ENCODE results near the gene ETAA1. TPM values are rescaled to one million over a fixed set of nuclear protein-coding genes. Genes with fewer than 3 reads are reported as not detected.

The ETAA1 gene
- total RNA-seq, 2 experiments from 2014 or later = 16.6 to 18.1 TPM

GRCh38 chr2:67389286-67389685 lies 7.8 kb upstream of the ETAA1 start:
- ChIA-PET POLR2A (no interaction called here), CTCF (ENCODE audit: unreplicated experiment) (no interaction called here)
- H3K4me2 ChIP-seq (ENCODE audit: low read length) = no peak overlapping the region
- H3K9me3 ChIP-seq (ENCODE audit: low read length) = no peaks in the 10 kb centered on the region
- TF ChIP-seq EZH2phosphoT487 (IDR thresholded peaks at IDR 0.05; ENCODE audit: borderline replicate concordance, low read depth, low read length) = no peak
- TF ChIP-seq, protein P1, sequence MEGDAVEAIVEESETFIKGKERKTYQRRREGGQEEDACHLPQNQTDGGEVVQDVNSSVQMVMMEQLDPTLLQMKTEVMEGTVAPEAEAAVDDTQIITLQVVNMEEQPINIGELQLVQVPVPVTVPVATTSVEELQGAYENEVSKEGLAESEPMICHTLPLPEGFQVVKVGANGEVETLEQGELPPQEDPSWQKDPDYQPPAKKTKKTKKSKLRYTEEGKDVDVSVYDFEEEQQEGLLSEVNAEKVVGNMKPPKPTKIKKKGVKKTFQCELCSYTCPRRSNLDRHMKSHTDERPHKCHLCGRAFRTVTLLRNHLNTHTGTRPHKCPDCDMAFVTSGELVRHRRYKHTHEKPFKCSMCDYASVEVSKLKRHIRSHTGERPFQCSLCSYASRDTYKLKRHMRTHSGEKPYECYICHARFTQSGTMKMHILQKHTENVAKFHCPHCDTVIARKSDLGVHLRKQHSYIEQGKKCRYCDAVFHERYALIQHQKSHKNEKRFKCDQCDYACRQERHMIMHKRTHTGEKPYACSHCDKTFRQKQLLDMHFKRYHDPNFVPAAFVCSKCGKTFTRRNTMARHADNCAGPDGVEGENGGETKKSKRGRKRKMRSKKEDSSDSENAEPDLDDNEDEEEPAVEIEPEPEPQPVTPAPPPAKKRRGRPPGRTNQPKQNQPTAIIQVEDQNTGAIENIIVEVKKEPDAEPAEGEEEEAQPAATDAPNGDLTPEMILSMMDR (conservative IDR thresholded peaks at IDR 0.05; ENCODE audit: low read length) = no peak
- H3K9me2 ChIP-seq (ENCODE audit: insufficient read depth, low read length) = no peaks in the 10 kb centered on the region
- H3K36me3 ChIP-seq (ENCODE audit: insufficient read depth, low read length) = no peaks in the 10 kb centered on the region
- H3K27ac ChIP-seq (ENCODE audit: low read depth, low read length, poor library complexity, severe bottlenecking) = no peak overlapping the region
- no peaks in the 10 kb centered on the region for H3K79me2 ChIP-seq (ENCODE audit: insufficient read depth, low read depth, low read length)
- H2AFZ ChIP-seq (ENCODE audit: low read length) = no peak overlapping the region
- no peaks in the 10 kb centered on the region for H3K4me1 ChIP-seq (ENCODE audit: insufficient read depth, low read length, poor library complexity, severe bottlenecking)
- intact Hi-C loops (cut with micrococcal nuclease; ENCODE audit: unreplicated experiment) = no loop called here
- DNase-seq (ENCODE audit: low spot score) = no peak
- no TSS peak for BruUV-seq (replicated peaks)
- H4K20me1 ChIP-seq (ENCODE audit: insufficient read depth, low read length) = no peaks in the 10 kb centered on the region
- H3K4me3 ChIP-seq (ENCODE audit: low read depth, low read length, poor library complexity, severe bottlenecking) = no peak overlapping the region

GRCh38 chr2:67389788-67390187 lies 7.3 kb upstream of the ETAA1 start:
- no peaks in the 10 kb centered on the region for H4K20me1 ChIP-seq (ENCODE audit: insufficient read depth, low read length)
- H3K9me3 ChIP-seq (ENCODE audit: low read length) = no peaks in the 10 kb centered on the region
- ChIA-PET CTCF (ENCODE audit: unreplicated experiment) (no interaction called here), POLR2A (no interaction called here)
- no peak for TF ChIP-seq EZH2phosphoT487 (IDR thresholded peaks at IDR 0.05; ENCODE audit: borderline replicate concordance, low read depth, low read length)
- TF ChIP-seq, protein P1 (conservative IDR thresholded peaks at IDR 0.05; ENCODE audit: low read length) = no peak
- no peak overlapping the region for H2AFZ ChIP-seq (ENCODE audit: low read length)
- no peaks in the 10 kb centered on the region for H3K36me3 ChIP-seq (ENCODE audit: insufficient read depth, low read length)
- H3K79me2 ChIP-seq (ENCODE audit: insufficient read depth, low read depth, low read length) = no peaks in the 10 kb centered on the region
- H3K4me3 ChIP-seq (ENCODE audit: low read depth, low read length, poor library complexity, severe bottlenecking) = no peak overlapping the region
- no peaks in the 10 kb centered on the region for H3K9me2 ChIP-seq (ENCODE audit: insufficient read depth, low read length)
- H3K4me1 ChIP-seq (ENCODE audit: insufficient read depth, low read length, poor library complexity, severe bottlenecking) = no peaks in the 10 kb centered on the region
- no peak overlapping the region for H3K4me2 ChIP-seq (ENCODE audit: low read length)
- BruUV-seq (replicated peaks) = no TSS peak
- no peak overlapping the region for H3K27ac ChIP-seq (ENCODE audit: low read depth, low read length, poor library complexity, severe bottlenecking)
- intact Hi-C loops (cut with micrococcal nuclease; ENCODE audit: unreplicated experiment) = no loop called here
- no peak for DNase-seq (ENCODE audit: low spot score)

GRCh38 chr2:67393237-67393636 lies 3.9 kb upstream of the ETAA1 start:
- peaks cover 2% of the 10 kb centered on the region for H3K4me1 ChIP-seq (ENCODE audit: insufficient read depth, low read length, poor library complexity, severe bottlenecking)
- no peak overlapping the region for H3K4me3 ChIP-seq (ENCODE audit: low read depth, low read length, poor library complexity, severe bottlenecking)
- ChIA-PET POLR2A (no interaction called here), CTCF (ENCODE audit: unreplicated experiment) (no interaction called here)
- H3K36me3 ChIP-seq (ENCODE audit: insufficient read depth, low read length) = no peaks in the 10 kb centered on the region
- no peaks in the 10 kb centered on the region for H3K9me2 ChIP-seq (ENCODE audit: insufficient read depth, low read length)
- no peak overlapping the region for H2AFZ ChIP-seq (ENCODE audit: low read length)
- no peaks in the 10 kb centered on the region for H3K9me3 ChIP-seq (ENCODE audit: low read length)
- H3K79me2 ChIP-seq (ENCODE audit: insufficient read depth, low read depth, low read length) = peaks cover 6% of the 10 kb centered on the region; the same call in 1 of the 2 replicates
- no peak for DNase-seq (ENCODE audit: low spot score)
- no peaks in the 10 kb centered on the region for H4K20me1 ChIP-seq (ENCODE audit: insufficient read depth, low read length)
- no TSS peak for BruUV-seq (replicated peaks)
- no peak overlapping the region for H3K4me2 ChIP-seq (ENCODE audit: low read length)
- no peak for TF ChIP-seq EZH2phosphoT487 (IDR thresholded peaks at IDR 0.05; ENCODE audit: borderline replicate concordance, low read depth, low read length)
- TF ChIP-seq, protein P1 (conservative IDR thresholded peaks at IDR 0.05; ENCODE audit: low read length) = no peak
- no peak overlapping the region for H3K27ac ChIP-seq (ENCODE audit: low read depth, low read length, poor library complexity, severe bottlenecking)
- intact Hi-C loops (cut with micrococcal nuclease; ENCODE audit: unreplicated experiment) = no loop called here
